GM18868 (cell line): Measurements from ENCODE around the gene DUS1L.
A peak's percentile ranks its signal among the peaks of the same experiment; 100 is the strongest.

Experiments
- ATAC-seq: cut with Tn5 transposase; IDR thresholded peaks from one replicate; pipeline ENCODE4 v1.9.1; 2021; ENCODE audit warnings: mild to moderate bottlenecking, moderate library complexity; ENCODE audit not compliant: unreplicated experiment

DUS1L gene

DNA sequence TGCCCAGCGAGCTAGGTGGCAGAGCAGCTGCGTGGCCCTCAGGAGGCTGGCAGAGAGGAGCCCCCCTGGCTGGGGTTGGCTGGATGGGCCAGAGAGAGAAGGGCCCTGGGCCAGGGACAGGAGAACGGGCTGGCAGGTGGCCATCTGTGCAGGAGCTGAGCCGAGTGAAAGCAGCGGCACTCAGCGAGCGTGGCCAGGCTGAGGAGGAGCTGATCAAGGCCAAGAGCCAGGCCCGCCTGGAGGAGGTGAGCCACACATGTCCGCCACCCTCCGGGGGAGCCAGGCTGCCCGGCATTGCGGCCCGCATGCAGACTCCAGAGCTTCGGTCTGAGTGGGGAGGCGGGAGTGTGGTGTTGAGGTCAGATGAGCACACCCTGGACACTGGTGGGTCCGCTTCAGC is 36.2 kb downstream of the DUS1L start:
- ATAC-seq, result no peak

GRCh38 chr17:82028966-82029365 is 36.6 kb downstream of the DUS1L start:
- ATAC-seq, result no peak

DNA sequence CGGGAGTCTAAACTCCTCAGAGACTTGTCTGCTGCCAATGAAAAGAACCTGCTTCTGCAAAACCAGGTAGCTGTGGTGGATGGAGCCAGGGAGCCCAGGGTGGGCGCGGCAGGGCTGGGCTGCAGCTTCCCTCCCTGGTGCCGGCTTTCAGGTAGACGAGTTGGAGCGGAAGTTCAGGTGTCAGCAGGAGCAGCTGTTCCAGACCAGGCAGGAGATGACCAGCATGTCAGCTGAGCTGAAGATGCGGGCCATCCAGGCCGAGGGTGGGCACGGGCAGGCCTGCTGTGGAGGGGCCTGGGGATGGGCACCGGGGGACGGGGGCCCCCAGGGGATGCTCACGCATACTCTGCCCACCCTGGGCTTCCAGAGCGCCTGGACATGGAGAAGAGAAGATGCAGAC is 37.4 kb downstream of the DUS1L start:
- ATAC-seq, result no peak

DNA sequence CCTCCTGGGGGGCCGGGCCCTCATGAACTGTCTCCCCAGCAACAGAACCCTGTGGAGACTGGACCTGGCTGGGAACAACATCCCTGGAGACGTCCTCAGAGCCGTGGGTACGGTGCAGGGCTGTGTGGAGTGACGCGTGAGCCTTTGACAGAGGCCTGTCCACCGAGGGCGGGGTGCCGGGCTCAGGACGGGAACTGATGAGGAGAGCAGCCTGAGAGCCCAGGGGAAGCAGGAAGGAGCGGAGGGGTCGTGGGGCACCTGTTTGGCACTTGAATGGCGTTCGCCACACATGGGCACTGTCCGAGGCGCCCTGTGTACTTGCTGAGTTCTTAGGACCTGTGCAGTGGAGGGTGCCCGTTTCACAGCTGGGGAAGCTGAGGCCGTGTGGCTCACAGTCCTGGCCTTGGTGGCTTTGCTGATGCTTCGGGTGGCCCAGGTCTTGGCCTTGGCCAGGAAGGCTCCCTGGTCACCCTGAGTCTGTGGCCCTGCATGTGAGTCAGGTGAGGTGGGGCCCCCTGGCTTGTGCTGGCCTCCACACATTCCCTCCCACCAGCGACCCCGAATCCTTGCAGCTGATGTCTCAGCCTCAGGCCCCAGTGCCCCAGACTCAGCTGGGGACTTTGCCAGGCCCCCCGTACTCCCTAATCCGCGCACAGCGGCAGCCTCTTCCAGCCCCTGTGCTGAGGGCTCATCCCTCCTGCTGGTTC is 40.0 kb downstream of the DUS1L start:
- no peak for ATAC-seq

GRCh38 chr17:82024859-82025258 is 40.7 kb downstream of the DUS1L start:
- ATAC-seq, result no peak

DNA sequence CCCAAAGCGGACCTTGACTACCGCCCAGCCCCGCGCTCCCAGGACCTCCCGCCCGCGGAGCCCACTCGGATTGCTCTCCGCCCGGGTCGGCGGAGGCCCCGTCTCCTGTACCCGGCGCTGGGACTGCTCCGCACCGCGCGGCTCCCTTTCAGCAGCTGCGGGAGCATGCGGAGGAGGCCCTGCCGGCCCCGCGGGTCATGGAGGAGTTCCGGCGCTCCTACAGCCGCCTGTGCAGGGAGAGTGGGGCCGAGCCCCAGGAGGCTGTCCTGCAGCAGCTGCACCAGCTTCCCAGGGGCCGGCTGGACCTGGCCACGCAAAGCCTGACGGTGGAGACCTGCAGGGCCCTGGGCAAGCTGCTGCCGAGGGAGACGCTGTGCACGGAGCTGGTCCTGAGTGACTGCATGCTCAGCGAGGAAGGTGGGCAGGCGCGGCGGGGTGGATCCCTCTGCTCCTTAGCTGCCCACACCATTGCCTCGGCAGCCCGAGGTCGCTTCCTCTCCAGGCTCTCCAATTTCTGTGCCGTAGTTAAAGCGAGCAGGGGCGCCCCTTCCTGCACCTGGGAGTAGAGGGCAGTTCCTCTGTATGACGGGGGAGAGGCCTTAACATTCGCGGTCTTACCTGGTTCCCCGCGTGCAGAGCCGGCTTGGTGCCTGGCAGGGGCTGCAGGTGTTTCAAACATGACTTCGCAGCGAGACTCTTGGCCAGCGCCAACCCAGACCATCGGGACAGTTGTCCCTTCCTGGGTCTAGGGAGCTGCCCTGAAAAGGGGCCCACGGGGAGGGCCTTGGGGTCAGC is 42.0 kb downstream of the DUS1L start:
- no peak for ATAC-seq

- ATAC-seq, result peak; percentile 88
Measured at GRCh38 chr17:82022981-82023446, 42.6 kb downstream of the DUS1L start, which contains the start of gene LRRC45. Gene LRRC45, plus strand, starts transcription at chr17:82023305. Its CDS starts 339 bp downstream, at chr17:82023644.

DNA sequence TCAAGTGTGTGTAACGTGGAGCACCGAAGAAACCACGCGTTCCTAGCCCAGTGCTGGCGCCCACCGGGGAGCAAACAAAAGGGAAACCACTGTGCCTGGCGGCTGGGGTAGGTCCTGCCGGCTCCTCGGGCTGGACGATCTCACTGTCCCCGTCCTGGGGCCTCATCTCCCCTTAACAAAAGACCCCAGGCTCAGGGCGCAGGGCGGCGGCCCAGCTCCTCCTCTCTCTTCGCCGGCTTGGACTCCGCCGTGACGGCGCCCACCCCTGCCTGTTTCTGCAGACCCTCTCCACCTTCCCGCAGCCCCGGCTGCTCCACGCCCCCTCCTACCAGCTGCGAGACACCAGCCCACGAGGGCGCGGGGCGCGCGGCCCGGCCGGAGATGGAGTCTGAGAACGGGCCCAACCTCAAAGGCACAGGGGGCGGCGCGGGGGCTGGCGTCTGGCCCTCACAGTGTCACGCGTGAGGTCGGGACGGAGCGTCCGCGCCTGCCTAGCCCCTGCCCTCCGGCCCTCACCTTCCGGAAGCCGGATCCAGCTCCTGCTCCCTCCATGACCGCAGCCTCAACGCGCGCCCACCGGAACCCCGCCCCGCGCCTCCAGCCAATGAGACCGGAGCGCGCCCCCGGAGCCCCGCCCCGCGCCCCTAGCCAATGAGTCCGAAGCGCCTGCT is 43.2 kb downstream of the DUS1L start, which contains the start of gene CENPX:
TSS of gene CENPX (minus strand) at position 569 of the 671 bp plus-strand sequence. CDS start at position 552, 17 bp downstream.
- ATAC-seq, result no peak

DNA sequence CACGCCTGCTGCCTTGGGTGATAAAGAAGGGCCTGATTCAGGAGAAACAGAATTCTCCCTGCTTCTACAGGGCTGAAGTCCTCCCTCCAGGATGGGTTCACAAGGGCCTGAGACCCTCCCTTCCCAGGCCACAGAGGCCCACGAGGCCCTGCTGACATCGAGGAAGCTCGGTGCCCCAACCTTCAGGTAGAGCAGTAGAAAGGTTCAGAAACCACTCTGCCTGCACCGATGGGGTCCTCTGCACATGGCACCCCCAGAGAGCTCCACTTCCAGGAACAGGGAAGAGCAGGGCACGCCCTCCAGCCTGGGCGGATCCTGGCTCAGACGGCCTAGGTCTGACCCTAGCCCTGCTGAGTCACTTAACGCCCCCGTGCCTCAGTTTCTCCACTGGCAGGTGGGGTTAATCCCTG is 43.7 kb downstream of the DUS1L start:
- no peak for ATAC-seq

GRCh38 chr17:82021107-82021899 is 44.3 kb downstream of the DUS1L start:
- ATAC-seq, result no peak

- no peak for ATAC-seq
Measured at GRCh38 chr17:82020572-82021106, 45.0 kb downstream of the DUS1L start.

- no peak for ATAC-seq
Measured at GRCh38 chr17:82019690-82020571, 45.7 kb downstream of the DUS1L start.

- no peak for ATAC-seq
Measured at GRCh38 chr17:82018989-82019689, 46.5 kb downstream of the DUS1L start.

- no peak for ATAC-seq
Measured at GRCh38 chr17:82018152-82018988, 47.2 kb downstream of the DUS1L start.

DNA sequence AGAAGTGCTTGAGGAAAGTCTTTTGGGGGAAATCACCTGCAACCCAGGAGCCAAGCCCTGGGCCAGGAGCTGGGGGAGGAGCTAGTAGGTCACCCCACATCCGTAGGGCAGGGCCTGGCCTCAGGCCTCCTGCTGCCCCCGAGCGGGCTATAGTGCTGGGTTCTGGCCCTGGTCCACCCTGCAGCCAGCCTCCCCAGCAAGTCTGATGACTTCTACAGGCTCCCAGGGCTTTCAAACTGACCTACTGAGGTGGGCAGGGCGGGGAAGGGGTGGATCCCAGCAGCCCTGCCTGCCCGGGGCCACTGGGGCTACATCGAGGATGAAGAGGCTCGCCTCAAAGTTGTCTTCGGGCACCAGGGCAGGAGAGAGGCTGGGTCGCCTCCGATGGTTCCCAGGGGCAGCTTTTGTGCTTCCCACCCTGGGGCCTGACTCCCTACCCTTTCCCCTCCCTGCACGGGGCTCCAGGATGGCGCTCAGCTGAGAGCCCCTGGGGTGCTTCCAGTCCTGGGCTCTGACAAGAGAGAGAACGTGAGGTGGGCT is 47.9 kb downstream of the DUS1L start:
- no peak for ATAC-seq

DNA sequence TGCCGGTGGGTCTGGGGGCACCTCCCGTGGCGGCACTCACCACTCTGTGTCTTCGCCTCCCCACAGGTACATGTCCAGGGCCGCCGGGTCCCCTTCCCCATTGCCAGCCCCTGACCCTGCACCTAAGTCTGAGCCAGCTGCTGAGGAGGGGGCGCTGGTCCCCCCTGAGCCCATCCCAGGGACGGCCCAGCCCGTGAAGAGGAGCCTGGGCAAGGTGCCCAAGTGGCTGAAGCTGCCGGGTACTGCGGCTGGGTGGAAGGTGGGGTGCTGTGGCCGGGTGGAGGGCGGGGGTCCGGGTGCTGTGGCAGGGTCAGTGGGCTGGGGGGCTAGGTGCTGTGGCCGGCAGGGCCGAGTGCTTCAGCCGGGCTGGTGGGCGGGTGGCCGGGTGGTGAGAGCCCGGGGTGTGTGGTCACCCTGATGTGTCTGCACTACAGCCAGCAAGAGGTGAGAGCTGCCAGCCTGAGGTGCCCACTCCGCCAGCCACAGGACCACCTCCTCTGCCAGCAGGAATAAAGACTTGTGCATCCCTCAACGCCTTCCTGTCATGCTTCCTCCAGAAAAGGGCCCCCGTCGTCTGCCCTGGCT is 48.6 kb downstream of the DUS1L start:
- no peak for ATAC-seq
